HEK293 (cell line): ENCODE measurements around the gene MAPK11.

Source experiments
- CTCF ChIA-PET: fragments of 350-600 bp; formaldehyde crosslinking; extraction: SDS; loops from one replicate; lab custom pipeline; 2021; ENCODE audit warnings: antibody characterized with exemption; lab: Yijun Ruan, JAX
- POLR2A ChIA-PET: fragments of 300-600 bp; formaldehyde crosslinking; extraction: SDS; loops from one replicate; lab custom pipeline; 2020; ENCODE audit warnings: antibody characterized with exemption, inconsistent platforms; lab: Yijun Ruan, JAX
- H3K27ac ChIP-seq: fragments of 200-500 bp; sonication (Bioruptor generic); 2 replicates; pipeline ENCODE4 v1.5.1; 2014; ENCODE audit warnings: low read depth, low read length, control low read depth, inconsistent platforms; ENCODE audit errors: extremely low read depth
- H3K36me3 ChIP-seq, 2 experiments: fragments of 200-500 bp in 1 of 2; sonication (Bioruptor generic) in 1 of 2; 1 replicate in 1 of 2; 2 replicates in 1 of 2; pipeline ENCODE4 v1.5.1; 2014 to 2017; ENCODE audit warnings: inconsistent platforms in 2 of 2, low read length in 2 of 2; ENCODE audit not compliant: control insufficient read depth in 2 of 2, insufficient read depth in 1 of 2
- H3K4me1 ChIP-seq: fragments of 200-500 bp; sonication (Bioruptor generic); 2 replicates; pipeline ENCODE4 v1.5.1; 2014; ENCODE audit warnings: mild to moderate bottlenecking, low read length, inconsistent platforms; ENCODE audit not compliant: control insufficient read depth, insufficient read depth
- H3K4me3 ChIP-seq: 2 replicates; pipeline ENCODE4 v1.5.1; 2011; ENCODE audit warnings: low read depth, mild to moderate bottlenecking, control low read depth, low read length, moderate library complexity
- H3K9me3 ChIP-seq: fragments of 200-500 bp; sonication (Bioruptor generic); 2 replicates; pipeline ENCODE4 v1.5.1; 2014; ENCODE audit warnings: low read depth, low read length, inconsistent platforms; ENCODE audit not compliant: control insufficient read depth, insufficient read depth
- CTCF ChIP-seq: fragments of 450-650 bp; formaldehyde crosslinking; IDR thresholded peaks from 2 replicates; pipeline ENCODE4 v1.5.1; 2016; ENCODE audit warnings: missing biosample characterization, missing genetic modification characterization
- GLIS1 ChIP-seq: fragments of 450-650 bp; formaldehyde crosslinking; IDR thresholded peaks from 2 replicates; pipeline ENCODE4 v1.5.1; 2016; ENCODE audit warnings: missing biosample characterization, missing genetic modification characterization
- GLIS2 ChIP-seq: fragments of 450-650 bp; formaldehyde crosslinking; IDR thresholded peaks from 2 replicates; pipeline ENCODE4 v1.5.1; 2016; ENCODE audit warnings: missing biosample characterization, missing genetic modification characterization
- KLF17 ChIP-seq: fragments of 450-650 bp; formaldehyde crosslinking; IDR thresholded peaks from 2 replicates; pipeline ENCODE4 v1.5.1; 2016; ENCODE audit warnings: missing biosample characterization, missing genetic modification characterization
- MYNN ChIP-seq: fragments of 450-650 bp; formaldehyde crosslinking; IDR thresholded peaks from 2 replicates; pipeline ENCODE4 v1.5.1; 2016; ENCODE audit warnings: missing biosample characterization, missing genetic modification characterization, borderline replicate concordance
- REPIN1 ChIP-seq: fragments of 450-650 bp; formaldehyde crosslinking; IDR thresholded peaks from 2 replicates; pipeline ENCODE4 v1.5.1; 2017; ENCODE audit warnings: missing biosample characterization, missing genetic modification characterization, low read depth
- SP2 ChIP-seq: fragments of 450-650 bp; formaldehyde crosslinking; IDR thresholded peaks from 2 replicates; pipeline ENCODE4 v1.5.1; 2016; ENCODE audit warnings: missing biosample characterization, missing genetic modification characterization
- ZBTB20 ChIP-seq: fragments of 450-650 bp; formaldehyde crosslinking; IDR thresholded peaks from 2 replicates; pipeline ENCODE4 v1.5.1; 2016; ENCODE audit warnings: missing biosample characterization, missing genetic modification characterization
- ZBTB7A ChIP-seq: fragments of 450-650 bp; formaldehyde crosslinking; IDR thresholded peaks from 2 replicates; pipeline ENCODE4 v1.5.1; 2016; ENCODE audit warnings: low read depth, missing biosample characterization, missing genetic modification characterization
- ZFP37 ChIP-seq: fragments of 450-650 bp; formaldehyde crosslinking; IDR thresholded peaks from 2 replicates; pipeline ENCODE4 v1.5.1; 2016; ENCODE audit warnings: missing biosample characterization, missing genetic modification characterization
- ZIC2 ChIP-seq: fragments of 450-650 bp; formaldehyde crosslinking; IDR thresholded peaks from 2 replicates; pipeline ENCODE4 v1.5.1; 2016; ENCODE audit warnings: missing biosample characterization, missing genetic modification characterization
- ZNF239 ChIP-seq: fragments of 450-650 bp; formaldehyde crosslinking; IDR thresholded peaks from 2 replicates; pipeline ENCODE4 v1.5.1; 2016; ENCODE audit warnings: missing biosample characterization, missing genetic modification characterization
- ZNF394 ChIP-seq: fragments of 450-650 bp; formaldehyde crosslinking; IDR thresholded peaks from 2 replicates; pipeline ENCODE4 v1.5.1; 2016; ENCODE audit warnings: missing biosample characterization, missing genetic modification characterization, mild to moderate bottlenecking, moderate library complexity, borderline replicate concordance
- ZNF645 ChIP-seq: fragments of 450-650 bp; formaldehyde crosslinking; IDR thresholded peaks from 2 replicates; pipeline ENCODE4; 2016; ENCODE audit warnings: missing biosample characterization, missing genetic modification characterization
- ZNF658 ChIP-seq: fragments of 450-650 bp; formaldehyde crosslinking; IDR thresholded peaks from 2 replicates; pipeline ENCODE4; 2016; ENCODE audit warnings: missing biosample characterization, missing genetic modification characterization
- ZNF660 ChIP-seq: fragments of 450-650 bp; IDR thresholded peaks from 2 replicates; pipeline ENCODE4 v1.5.1; 2018; ENCODE audit warnings: missing biosample characterization, mild to moderate bottlenecking, missing genetic modification characterization
- ZNF704 ChIP-seq: fragments of 450-650 bp; formaldehyde crosslinking; IDR thresholded peaks from 2 replicates; pipeline ENCODE4 v1.5.1; 2016; ENCODE audit warnings: missing biosample characterization, missing genetic modification characterization
- ZNF76 ChIP-seq: fragments of 450-650 bp; formaldehyde crosslinking; IDR thresholded peaks from 2 replicates; pipeline ENCODE4; 2016; ENCODE audit warnings: low read depth, missing biosample characterization, missing genetic modification characterization, borderline replicate concordance
- TF ChIP-seq, protein P1 (sequence below): fragments of 450-650 bp; formaldehyde crosslinking; IDR thresholded peaks from 2 replicates; pipeline ENCODE4 v1.5.0; 2017; ENCODE audit warnings: missing biosample characterization, missing genetic modification characterization, borderline replicate concordance
- TF ChIP-seq, protein P2 (sequence below): fragments of 450-650 bp; formaldehyde crosslinking; IDR thresholded peaks from 2 replicates; pipeline ENCODE4 v1.5.1; 2016; ENCODE audit warnings: missing biosample characterization, missing genetic modification characterization

Gene MAPK11

GRCh38 chr22:50303848-50304527 is 33.8 kb upstream of the MAPK11 start (continued):
- TF ChIP-seq SP2 (tag by site-specific recombination) (peak; percentile 63), KLF17 (tag by site-specific recombination) (peak; percentile 87; the same call in 1 of the 2 replicates), ZIC2 (tag by site-specific recombination) (0 out of 2 replicates have a peak, but pooled peaks have one; percentile 0), CTCF (peak; percentile 67), ZNF645 (tag by site-specific recombination) (no peak), ZBTB20 (tag by site-specific recombination) (peak; percentile 54), ZNF660 (tag by site-specific recombination) (0 out of 2 replicates have a peak, but pooled peaks have one; percentile 20), ZNF76 (tag by site-specific recombination) (peak; percentile 73; the same call in 1 of the 2 replicates), GLIS1 (tag by site-specific recombination) (peak; percentile 75)
- TF ChIP-seq, protein P1, sequence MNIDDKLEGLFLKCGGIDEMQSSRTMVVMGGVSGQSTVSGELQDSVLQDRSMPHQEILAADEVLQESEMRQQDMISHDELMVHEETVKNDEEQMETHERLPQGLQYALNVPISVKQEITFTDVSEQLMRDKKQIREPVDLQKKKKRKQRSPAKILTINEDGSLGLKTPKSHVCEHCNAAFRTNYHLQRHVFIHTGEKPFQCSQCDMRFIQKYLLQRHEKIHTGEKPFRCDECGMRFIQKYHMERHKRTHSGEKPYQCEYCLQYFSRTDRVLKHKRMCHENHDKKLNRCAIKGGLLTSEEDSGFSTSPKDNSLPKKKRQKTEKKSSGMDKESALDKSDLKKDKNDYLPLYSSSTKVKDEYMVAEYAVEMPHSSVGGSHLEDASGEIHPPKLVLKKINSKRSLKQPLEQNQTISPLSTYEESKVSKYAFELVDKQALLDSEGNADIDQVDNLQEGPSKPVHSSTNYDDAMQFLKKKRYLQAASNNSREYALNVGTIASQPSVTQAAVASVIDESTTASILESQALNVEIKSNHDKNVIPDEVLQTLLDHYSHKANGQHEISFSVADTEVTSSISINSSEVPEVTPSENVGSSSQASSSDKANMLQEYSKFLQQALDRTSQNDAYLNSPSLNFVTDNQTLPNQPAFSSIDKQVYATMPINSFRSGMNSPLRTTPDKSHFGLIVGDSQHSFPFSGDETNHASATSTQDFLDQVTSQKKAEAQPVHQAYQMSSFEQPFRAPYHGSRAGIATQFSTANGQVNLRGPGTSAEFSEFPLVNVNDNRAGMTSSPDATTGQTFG (tag by site-specific recombination), result no peak
- TF ChIP-seq, protein P2, sequence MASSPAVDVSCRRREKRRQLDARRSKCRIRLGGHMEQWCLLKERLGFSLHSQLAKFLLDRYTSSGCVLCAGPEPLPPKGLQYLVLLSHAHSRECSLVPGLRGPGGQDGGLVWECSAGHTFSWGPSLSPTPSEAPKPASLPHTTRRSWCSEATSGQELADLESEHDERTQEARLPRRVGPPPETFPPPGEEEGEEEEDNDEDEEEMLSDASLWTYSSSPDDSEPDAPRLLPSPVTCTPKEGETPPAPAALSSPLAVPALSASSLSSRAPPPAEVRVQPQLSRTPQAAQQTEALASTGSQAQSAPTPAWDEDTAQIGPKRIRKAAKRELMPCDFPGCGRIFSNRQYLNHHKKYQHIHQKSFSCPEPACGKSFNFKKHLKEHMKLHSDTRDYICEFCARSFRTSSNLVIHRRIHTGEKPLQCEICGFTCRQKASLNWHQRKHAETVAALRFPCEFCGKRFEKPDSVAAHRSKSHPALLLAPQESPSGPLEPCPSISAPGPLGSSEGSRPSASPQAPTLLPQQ (tag by site-specific recombination), result 0 out of 2 replicates have a peak, but pooled peaks have one; percentile 45

DNA sequence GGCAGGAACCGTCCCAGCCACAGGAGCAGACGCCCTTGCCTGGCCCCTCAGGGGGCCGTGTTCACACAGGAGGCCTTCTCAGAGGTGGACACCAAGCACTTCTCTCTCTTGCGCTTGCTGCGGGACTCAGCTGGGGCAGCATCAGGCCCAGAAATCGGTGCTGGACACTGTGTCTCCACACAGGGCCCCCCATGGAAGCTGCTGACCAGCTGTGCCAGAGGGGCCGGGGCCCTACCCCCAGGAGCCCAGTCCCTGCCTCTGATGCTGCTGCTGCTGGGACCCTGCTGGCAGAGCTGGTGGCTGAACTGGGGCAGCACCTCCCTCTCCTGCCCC is 33.3 kb upstream of the MAPK11 start:
- CTCF ChIA-PET, result interaction anchor here (1.0 to 2.1 kb wide), 4 partner anchors 9 to 52 kb away, joined by 3 to 8 read pairs (median 5); partner anchors contain the start of gene HDAC10
- no peaks in the 10 kb centered on the region for H3K9me3 ChIP-seq
- peaks cover 0 to 40% of the 10 kb centered on the region in 2 experiments; a peak in 1 of 3 replicates for H3K36me3 ChIP-seq
- H3K4me1 ChIP-seq, result peaks cover 21% of the 10 kb centered on the region
- POLR2A ChIA-PET, result interaction anchor here (0.6 to 4.7 kb wide), 6 partner anchors 9 to 222 kb away, joined by 3 to 37 read pairs (median 4); partner anchors contain the start of gene SCO2
- peak overlapping the region; percentile 50 for H3K27ac ChIP-seq
- no peak for TF ChIP-seq REPIN1 (tag by site-specific recombination)
- no peak for TF ChIP-seq ZNF394 (tag by site-specific recombination)
- no peak for TF ChIP-seq ZNF239 (tag by site-specific recombination)
- peak; percentile 63 for TF ChIP-seq ZIC2 (tag by site-specific recombination)
- no peak for TF ChIP-seq ZNF658 (tag by site-specific recombination)
- TF ChIP-seq MYNN (tag by site-specific recombination), result no peak
- TF ChIP-seq ZBTB7A (tag by site-specific recombination), result no peak
- no peak for TF ChIP-seq ZFP37 (tag by site-specific recombination)
- no peak for TF ChIP-seq ZNF704
- TF ChIP-seq ZNF660 (tag by site-specific recombination), result no peak
- TF ChIP-seq GLIS2 (tag by site-specific recombination), result peak; percentile 23
- TF ChIP-seq, all 188 proteins: peak for 2
- no peak overlapping the region for H3K4me3 ChIP-seq
